ENCODE measurements around the gene TMEM184A. TPM values are rescaled to one million over a fixed set of nuclear protein-coding genes. Genes with fewer than 3 reads are reported as not detected.

The TMEM184A gene
- total RNA-seq (0.49 TPM), polyA plus RNA-seq (ENCODE audit: insufficient read depth in 1 of 8, insufficient read length in 8 of 8, low replicate concordance in 1 of 8) (1 to 10 TPM in 2 of 8 donors, under 1 TPM in 6; 0.45 to 4.2 (median 0.67) TPM)
- long read RNA-seq, donor 1: 0 reads
- long read RNA-seq, donor 2: 0 reads
- long read RNA-seq, donor 3: 0 reads
- long read RNA-seq, donor 4: 0 reads
- long read RNA-seq, donor 5: 0 reads
- long read RNA-seq, donor 6: 0 reads
- long read RNA-seq, donor 7: 0 reads
- long read RNA-seq, donor 8: 0 reads
- long read RNA-seq, donor 9: 0 reads
- long read RNA-seq, donor 10: 0 reads
- long read RNA-seq, donor 11, full-length matches to known transcripts: 1 of 1 reads
- long read RNA-seq, donor 11, partial matches to known transcripts: 0 of 1 reads
- long read RNA-seq, donor 11, other reads (novel, unspliced or antisense): 0 of 1 reads

- H3K27me3 ChIP-seq (ENCODE audit: control insufficient read depth, insufficient read depth, low read length): no peaks in the 10 kb centered on the region
- no peaks in the 10 kb centered on the region for H3K9me3 ChIP-seq (replicated peaks; ENCODE audit: control insufficient read depth, low read depth, low read length)
- no peak within 1 kb of the TSS for H3K27ac ChIP-seq (ENCODE audit: low read length)
- DNase-seq: peak; percentile 46
- peaks cover 26% of the 10 kb centered on the region for H3K4me1 ChIP-seq (ENCODE audit: control insufficient read depth, insufficient read depth, low read length)
- no peak within 1 kb of the TSS for H3K4me3 ChIP-seq (ENCODE audit: low read length)
- no peaks in the 10 kb centered on the region for H3K36me3 ChIP-seq (ENCODE audit: control insufficient read depth, insufficient read depth, low read length)
- WGBS (ENCODE audit: insufficient coverage): 46% methylated on average over 20 of the region's 23 CpGs
Observed at GRCh38 chr7:1555813-1556543, at the start of gene TMEM184A. Gene TMEM184A (minus strand): TSS chr7:1556205. CDS start chr7:1555484, 721 bp downstream.

- DNase-seq: no peak
- Histone ChIP-seq H3K27me3 (ENCODE audit: control insufficient read depth, insufficient read depth, low read length) (peaks cover 12% of the 10 kb centered on the region), H3K4me3 (ENCODE audit: low read length) (no peak overlapping the region), H3K4me1 (ENCODE audit: control insufficient read depth, insufficient read depth, low read length) (peaks cover 7% of the 10 kb centered on the region), H3K36me3 (ENCODE audit: control insufficient read depth, insufficient read depth, low read length) (no peaks in the 10 kb centered on the region), H3K27ac (ENCODE audit: low read length) (no peak overlapping the region), H3K9me3 (replicated peaks; ENCODE audit: control insufficient read depth, low read depth, low read length) (no peaks in the 10 kb centered on the region)
- WGBS (ENCODE audit: insufficient coverage): 71% methylated on average over 1 of the region's 2 CpGs
Observed at GRCh38 chr7:1604383-1604782, 48.4 kb upstream of the TMEM184A start.

DNA sequence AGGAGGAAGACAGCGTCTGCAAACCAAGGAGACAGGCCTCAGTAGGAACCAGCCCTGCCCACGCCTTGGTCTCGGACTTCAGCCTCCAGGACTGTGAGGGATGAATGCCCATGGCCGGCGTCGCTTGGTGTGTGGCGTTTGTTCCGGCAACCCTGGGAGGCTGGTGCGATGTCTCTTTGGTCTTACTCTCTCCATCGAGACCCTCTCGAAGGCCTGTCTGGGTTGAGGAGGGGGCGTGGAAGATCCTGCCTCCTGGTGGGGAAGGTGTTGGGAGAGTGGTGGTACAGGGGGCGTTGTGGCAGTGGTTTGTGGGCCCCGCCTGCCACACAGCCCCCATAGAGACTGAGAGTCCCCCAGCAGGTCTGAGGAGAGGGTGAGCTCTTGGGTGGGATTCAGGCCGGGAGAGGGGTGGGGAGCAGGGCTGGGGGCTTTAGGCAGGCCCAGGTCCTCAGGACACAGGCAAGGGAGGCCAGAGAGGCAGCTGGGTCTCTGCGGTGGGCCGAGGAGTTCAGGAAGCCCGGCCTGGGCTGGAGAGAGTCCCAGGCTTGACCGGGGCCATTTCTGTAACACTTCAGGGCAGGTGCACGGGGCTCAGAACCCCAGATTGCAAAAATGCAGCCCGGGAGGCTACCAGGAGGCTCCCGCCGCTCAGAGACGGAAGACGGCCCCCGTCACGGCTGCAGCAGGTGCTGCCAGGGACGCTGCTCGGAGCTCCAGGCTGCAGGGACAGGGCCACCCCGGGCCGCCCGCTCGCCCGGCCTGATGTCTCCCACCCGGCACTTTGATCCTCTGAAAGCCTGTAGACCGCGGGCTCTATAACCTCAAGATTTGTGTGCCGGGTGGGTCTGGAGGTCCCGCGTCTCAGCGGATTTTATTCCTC, 47.6 kb upstream of the TMEM184A start:
- H3K27ac ChIP-seq (ENCODE audit: low read length): no peak overlapping the region
- peaks cover 12% of the 10 kb centered on the region for H3K27me3 ChIP-seq (ENCODE audit: control insufficient read depth, insufficient read depth, low read length)
- H3K4me3 ChIP-seq (ENCODE audit: low read length): no peak overlapping the region
- H3K36me3 ChIP-seq (ENCODE audit: control insufficient read depth, insufficient read depth, low read length): no peaks in the 10 kb centered on the region
- 57% methylated on average over 33 of the region's 41 CpGs for WGBS (ENCODE audit: insufficient coverage)
- no peaks in the 10 kb centered on the region for H3K9me3 ChIP-seq (replicated peaks; ENCODE audit: control insufficient read depth, low read depth, low read length)
- peaks cover 2% of the 10 kb centered on the region for H3K4me1 ChIP-seq (ENCODE audit: control insufficient read depth, insufficient read depth, low read length)
- no peak for DNase-seq

DNA sequence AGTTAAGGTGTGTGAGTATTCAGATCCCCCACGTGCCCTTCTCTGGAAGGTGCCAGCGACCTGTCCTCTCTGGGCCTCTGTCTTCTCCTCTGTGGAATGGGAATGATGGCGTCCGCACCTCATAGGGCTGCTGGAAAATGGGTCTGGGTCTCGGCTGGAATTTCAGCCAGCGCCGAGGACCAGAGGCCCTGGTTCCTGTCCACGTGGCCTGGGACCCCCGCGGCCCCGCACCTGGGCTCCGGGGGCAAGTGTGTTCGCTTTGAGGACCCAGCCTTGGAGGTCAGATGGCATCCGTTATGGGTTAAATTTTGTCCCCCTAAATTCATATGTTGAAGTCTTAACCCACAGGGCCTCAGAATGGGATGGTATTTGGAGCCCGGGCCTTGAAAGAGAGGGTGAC, 46.4 kb upstream of the TMEM184A start:
- Histone ChIP-seq H3K9me3 (replicated peaks; ENCODE audit: control insufficient read depth, low read depth, low read length) (no peaks in the 10 kb centered on the region), H3K36me3 (ENCODE audit: control insufficient read depth, insufficient read depth, low read length) (no peaks in the 10 kb centered on the region), H3K4me3 (ENCODE audit: low read length) (no peak overlapping the region), H3K4me1 (ENCODE audit: control insufficient read depth, insufficient read depth, low read length) (no peaks in the 10 kb centered on the region), H3K27ac (ENCODE audit: low read length) (no peak overlapping the region), H3K27me3 (ENCODE audit: control insufficient read depth, insufficient read depth, low read length) (peaks cover 12% of the 10 kb centered on the region)
- WGBS (ENCODE audit: insufficient coverage): 82% methylated on average over 14 of the region's 15 CpGs
- DNase-seq: no peak

GRCh38 chr7:1601956-1602355, 46.0 kb upstream of the TMEM184A start:
- no peak overlapping the region for H3K4me3 ChIP-seq (ENCODE audit: low read length)
- no peak for DNase-seq
- WGBS (ENCODE audit: insufficient coverage): 79% methylated on average over 24 of the region's 24 CpGs
- no peak overlapping the region for H3K27ac ChIP-seq (ENCODE audit: low read length)
- no peaks in the 10 kb centered on the region for H3K36me3 ChIP-seq (ENCODE audit: control insufficient read depth, insufficient read depth, low read length)
- H3K9me3 ChIP-seq (replicated peaks; ENCODE audit: control insufficient read depth, low read depth, low read length): no peaks in the 10 kb centered on the region
- no peaks in the 10 kb centered on the region for H3K4me1 ChIP-seq (ENCODE audit: control insufficient read depth, insufficient read depth, low read length)
- H3K27me3 ChIP-seq (ENCODE audit: control insufficient read depth, insufficient read depth, low read length): peaks cover 12% of the 10 kb centered on the region

DNA sequence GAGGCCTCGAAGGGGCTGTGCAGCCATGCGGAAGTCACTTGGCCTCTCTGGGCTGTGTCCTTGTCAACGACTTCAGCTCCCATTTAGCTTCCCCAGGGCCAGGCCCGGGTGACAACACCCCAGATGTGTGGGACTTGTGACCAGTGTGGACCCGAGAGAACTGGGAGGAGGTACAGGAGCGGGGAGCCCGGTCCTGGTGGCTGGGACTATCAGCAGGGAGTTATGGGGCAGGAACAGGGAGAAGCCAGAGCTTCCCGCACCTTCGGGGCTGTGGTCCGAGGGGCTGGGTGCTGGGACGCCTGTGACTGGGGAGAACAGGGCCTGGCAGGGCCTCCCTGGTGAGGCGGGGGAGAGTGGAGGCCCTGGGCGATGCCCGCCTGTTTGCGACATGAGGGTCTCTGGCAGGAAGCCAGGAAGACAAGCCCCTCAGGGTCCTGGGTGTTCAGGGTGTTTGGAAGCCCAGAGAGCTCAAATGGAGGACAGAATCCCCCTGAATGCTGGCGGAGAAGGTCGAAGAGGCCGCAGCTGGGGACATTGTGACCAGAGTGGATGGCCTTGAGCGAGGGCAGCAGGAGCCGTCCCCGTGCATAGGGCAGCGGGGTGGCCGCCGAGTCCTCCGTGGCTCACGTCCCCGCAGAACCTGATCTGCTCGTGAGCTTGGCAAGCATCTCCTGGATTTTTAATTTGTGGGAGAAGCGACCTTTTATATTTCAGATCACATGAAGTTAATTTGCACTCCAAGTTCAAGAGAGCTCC, 43.8 kb upstream of the TMEM184A start:
- Histone ChIP-seq H3K36me3 (ENCODE audit: control insufficient read depth, insufficient read depth, low read length) (no peaks in the 10 kb centered on the region), H3K9me3 (replicated peaks; ENCODE audit: control insufficient read depth, low read depth, low read length) (no peaks in the 10 kb centered on the region), H3K27ac (ENCODE audit: low read length) (no peak overlapping the region), H3K27me3 (ENCODE audit: control insufficient read depth, insufficient read depth, low read length) (peaks cover 10% of the 10 kb centered on the region), H3K4me3 (ENCODE audit: low read length) (no peak overlapping the region), H3K4me1 (ENCODE audit: control insufficient read depth, insufficient read depth, low read length) (no peaks in the 10 kb centered on the region)
- DNase-seq: no peak
- WGBS (ENCODE audit: insufficient coverage): 78% methylated on average over 26 of the region's 29 CpGs

DNA sequence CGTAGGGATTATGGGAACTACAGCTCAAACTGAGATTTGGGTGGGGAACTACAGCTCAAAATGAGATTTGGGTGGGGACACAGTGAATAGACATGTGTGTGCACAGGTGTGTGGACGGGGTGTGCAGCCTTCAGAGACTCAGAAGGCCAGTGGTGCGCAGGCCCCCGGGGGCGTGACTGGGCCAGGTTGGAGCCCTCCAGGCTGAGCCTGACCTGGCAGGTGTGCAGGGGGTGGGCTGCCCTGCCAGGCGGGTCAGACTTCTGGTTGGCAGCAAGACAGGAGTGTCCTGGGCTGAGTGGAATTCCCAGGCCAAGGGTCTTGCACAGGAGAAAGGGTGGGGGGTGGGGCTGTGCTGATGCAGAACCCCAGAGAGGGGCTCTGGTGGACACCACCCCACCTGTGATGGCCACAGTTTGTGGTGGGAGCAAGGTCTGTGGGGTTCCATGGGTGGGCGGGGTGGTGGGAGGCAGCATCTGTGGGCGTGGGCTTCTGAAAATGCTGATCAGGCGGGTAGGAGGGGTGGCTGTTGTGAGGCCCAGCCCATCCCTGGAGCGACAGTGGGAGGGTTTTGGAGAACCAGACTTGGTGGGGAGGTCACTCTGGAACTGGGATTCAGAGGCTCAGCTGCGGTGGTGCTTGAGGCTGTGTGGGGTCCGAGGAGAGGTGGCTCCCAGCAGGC, 43.1 kb upstream of the TMEM184A start:
- no peak overlapping the region for H3K4me3 ChIP-seq (ENCODE audit: low read length)
- no peaks in the 10 kb centered on the region for H3K4me1 ChIP-seq (ENCODE audit: control insufficient read depth, insufficient read depth, low read length)
- H3K27me3 ChIP-seq (ENCODE audit: control insufficient read depth, insufficient read depth, low read length): peaks cover 7% of the 10 kb centered on the region
- 88% methylated on average over 11 of the region's 12 CpGs for WGBS (ENCODE audit: insufficient coverage)
- H3K9me3 ChIP-seq (replicated peaks; ENCODE audit: control insufficient read depth, low read depth, low read length): no peaks in the 10 kb centered on the region
- no peak for DNase-seq
- no peak overlapping the region for H3K27ac ChIP-seq (ENCODE audit: low read length)
- H3K36me3 ChIP-seq (ENCODE audit: control insufficient read depth, insufficient read depth, low read length): no peaks in the 10 kb centered on the region

DNA sequence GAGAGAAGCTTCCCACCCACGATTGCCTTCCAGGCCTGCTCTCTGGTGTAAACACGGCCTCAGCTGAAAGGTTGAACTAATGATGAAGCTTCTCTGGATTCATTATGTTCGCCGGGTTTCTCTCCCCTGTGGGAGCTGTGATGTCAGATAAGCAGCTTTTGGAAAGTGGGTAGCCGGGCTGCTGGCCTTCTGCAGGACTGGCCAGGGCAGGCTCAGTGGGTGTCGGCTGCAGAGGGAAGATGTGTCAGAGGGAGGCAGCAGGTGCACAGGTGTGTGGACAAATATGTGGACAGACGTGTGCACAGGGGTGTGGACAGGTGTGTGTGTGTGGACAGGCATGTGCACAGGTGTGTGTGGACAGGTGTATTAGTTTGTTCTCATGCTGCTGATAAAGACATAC, 42.3 kb upstream of the TMEM184A start:
- Histone ChIP-seq H3K4me3 (ENCODE audit: low read length) (no peak overlapping the region), H3K27ac (ENCODE audit: low read length) (no peak overlapping the region), H3K36me3 (ENCODE audit: control insufficient read depth, insufficient read depth, low read length) (no peaks in the 10 kb centered on the region), H3K27me3 (ENCODE audit: control insufficient read depth, insufficient read depth, low read length) (peaks cover 7% of the 10 kb centered on the region), H3K4me1 (ENCODE audit: control insufficient read depth, insufficient read depth, low read length) (no peaks in the 10 kb centered on the region), H3K9me3 (replicated peaks; ENCODE audit: control insufficient read depth, low read depth, low read length) (no peaks in the 10 kb centered on the region)
- no peak for DNase-seq
- 67% methylated on average over 7 of the region's 7 CpGs for WGBS (ENCODE audit: insufficient coverage)

DNA sequence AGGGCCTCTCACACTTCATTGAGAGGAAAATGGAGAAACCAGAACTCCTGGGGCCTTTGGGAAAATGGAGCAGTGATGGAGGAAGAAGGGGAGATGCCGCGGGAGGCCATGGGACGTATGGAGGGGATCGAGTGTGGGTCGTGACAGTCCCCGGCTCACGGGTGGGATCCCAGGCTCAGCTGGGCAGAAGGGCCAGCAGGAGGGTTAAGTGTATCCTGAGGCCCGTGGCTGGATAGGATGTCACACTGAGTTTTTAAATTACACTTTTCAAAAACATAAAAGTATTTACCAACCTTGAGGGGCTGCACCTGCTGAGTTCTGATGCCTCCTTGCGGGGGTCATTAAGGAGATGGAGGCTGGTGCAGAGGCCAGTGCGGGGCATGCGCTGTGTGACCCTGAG, 41.8 kb upstream of the TMEM184A start:
- Histone ChIP-seq H3K27me3 (ENCODE audit: control insufficient read depth, insufficient read depth, low read length) (peaks cover 12% of the 10 kb centered on the region), H3K27ac (ENCODE audit: low read length) (no peak overlapping the region), H3K4me3 (ENCODE audit: low read length) (no peak overlapping the region), H3K9me3 (replicated peaks; ENCODE audit: control insufficient read depth, low read depth, low read length) (no peaks in the 10 kb centered on the region), H3K4me1 (ENCODE audit: control insufficient read depth, insufficient read depth, low read length) (no peaks in the 10 kb centered on the region), H3K36me3 (ENCODE audit: control insufficient read depth, insufficient read depth, low read length) (no peaks in the 10 kb centered on the region)
- DNase-seq: no peak
- WGBS (ENCODE audit: insufficient coverage): 71% methylated on average over 9 of the region's 11 CpGs
